GM19463 (cell line): Measurements from ENCODE around the gene TBC1D17.

Experiments
- ATAC-seq: cut with Tn5 transposase; IDR thresholded peaks from one replicate; pipeline ENCODE4 v1.9.1; 2021; ENCODE audit warnings: mild to moderate bottlenecking, moderate library complexity; ENCODE audit not compliant: unreplicated experiment

TBC1D17 gene

GRCh38 chr19:49847731-49848696, 29.5 kb upstream of the TBC1D17 start:
- ATAC-seq: no peak

GRCh38 chr19:49848938-49849337, 28.6 kb upstream of the TBC1D17 start:
- ATAC-seq: no peak

GRCh38 chr19:49849433-49850220, 27.9 kb upstream of the TBC1D17 start:
- no peak for ATAC-seq

- no peak for ATAC-seq
Measured at GRCh38 chr19:49850221-49850486, 27.3 kb upstream of the TBC1D17 start.

- ATAC-seq: peak; percentile 69
Measured at GRCh38 chr19:49850487-49851342, 26.8 kb upstream of the TBC1D17 start, which contains the start of gene PTOV1. Gene PTOV1, plus strand, starts transcription at chr19:49851159.

- no peak for ATAC-seq
Measured at GRCh38 chr19:49851456-49852259, 25.8 kb upstream of the TBC1D17 start.

- ATAC-seq: no peak
Measured at GRCh38 chr19:49852631-49853126, 24.8 kb upstream of the TBC1D17 start.

- no peak for ATAC-seq
Measured at GRCh38 chr19:49853852-49854377, 23.6 kb upstream of the TBC1D17 start.

GRCh38 chr19:49854378-49855263, 22.9 kb upstream of the TBC1D17 start:
- ATAC-seq: no peak

GRCh38 chr19:49855277-49855675, 22.2 kb upstream of the TBC1D17 start:
- no peak for ATAC-seq

GRCh38 chr19:49855676-49856573, 21.6 kb upstream of the TBC1D17 start:
- no peak for ATAC-seq

- ATAC-seq: no peak
Measured at GRCh38 chr19:49856574-49857021, 20.9 kb upstream of the TBC1D17 start.

GRCh38 chr19:49857061-49857837, 20.3 kb upstream of the TBC1D17 start:
- ATAC-seq: no peak

GRCh38 chr19:49857838-49858087, 19.7 kb upstream of the TBC1D17 start:
- no peak for ATAC-seq

GRCh38 chr19:49858088-49858985, 19.2 kb upstream of the TBC1D17 start:
- no peak for ATAC-seq

- ATAC-seq: no peak
Measured at GRCh38 chr19:49859682-49860335, 17.7 kb upstream of the TBC1D17 start.
